Fibroblast of the aortic adventitia (primary cell): ENCODE measurements around the gene MPZ. TPM values are rescaled to one million over a fixed set of nuclear protein-coding genes. Genes with fewer than 3 reads are reported as not detected.

Experiments
- DNase-seq: peaks from one replicate; pipeline ENCODE4 v3.0.0-alpha.2; 2010; ENCODE audit warnings: low read depth
- H3K4me3 ChIP-seq: 2 replicates; pipeline ENCODE4 v1.5.1; 2011; ENCODE audit warnings: low read depth, mild to moderate bottlenecking, control low read depth, low read length, moderate library complexity
- CTCF ChIP-seq: IDR thresholded peaks from 2 replicates; pipeline ENCODE4 v1.5.1; 2011; ENCODE audit warnings: mild to moderate bottlenecking, low read length, control low read depth, inconsistent platforms; ENCODE audit not compliant: insufficient read depth
- total RNA-seq: library from RNA; depleted of rRNA; stranded (reverse); fragments of >200 nt; gene quantifications from 2 replicates; pipeline ENCODE4 v1.2.3, GENCODE V29; 2012; ENCODE audit warnings: low replicate concordance

MPZ gene
- total RNA-seq, 1 donor = 0.09 TPM

GRCh38 chr1:161282991-161283390, 26.8 kb downstream of the MPZ start:
- no peak overlapping the region for H3K4me3 ChIP-seq
- no peak for DNase-seq
- TF ChIP-seq CTCF = no peak

GRCh38 chr1:161274874-161275273, 34.9 kb downstream of the MPZ start:
- no peak for DNase-seq
- no peak for TF ChIP-seq CTCF
- no peak overlapping the region for H3K4me3 ChIP-seq

GRCh38 chr1:161273402-161273801, 36.4 kb downstream of the MPZ start:
- no peak overlapping the region for H3K4me3 ChIP-seq
- DNase-seq = peak; percentile 15
- TF ChIP-seq CTCF = no peak

GRCh38 chr1:161267321-161267720, 42.4 kb downstream of the MPZ start:
- H3K4me3 ChIP-seq = no peak overlapping the region
- DNase-seq = no peak
- TF ChIP-seq CTCF = no peak

GRCh38 chr1:161266836-161267235, 42.9 kb downstream of the MPZ start:
- DNase-seq = no peak
- H3K4me3 ChIP-seq = no peak overlapping the region

GRCh38 chr1:161266202-161266601, 43.6 kb downstream of the MPZ start:
- no peak for DNase-seq
- no peak overlapping the region for H3K4me3 ChIP-seq
- no peak for TF ChIP-seq CTCF

More at GRCh38 chr1:161266836-161267235, 42.9 kb downstream of the MPZ start:
- no peak for TF ChIP-seq CTCF

GRCh38 chr1:161265305-161265704, 44.5 kb downstream of the MPZ start:
- TF ChIP-seq CTCF = no peak
- no peak overlapping the region for H3K4me3 ChIP-seq
- no peak for DNase-seq
